Naive thymus-derived CD4-positive, alpha-beta T cell (primary cell): Measurements from ENCODE around the gene LITAFD. TPM values are rescaled to one million over a fixed set of nuclear protein-coding genes. Genes with fewer than 3 reads are reported as not detected.
A peak's percentile ranks its signal among the peaks of the same experiment; 100 is the strongest.
"Not testable (repeated sequence)": the region's sequence is repeated elsewhere in the genome, so short reads cannot be mapped to it uniquely, and the experiment has no call there.

Experiments used
- ATAC-seq: fragments of 150-1000 bp; cut with Tn5 transposase; 2 replicates; pipeline ENCODE4 v1.10.0; 2021; ENCODE audit warnings: mild to moderate bottlenecking, moderate library complexity
- CTCF ChIA-PET: fragments of 350-600 bp; sonication (Branson Sonifier 250); formaldehyde crosslinking; loops from one replicate; lab custom pipeline; 2021; ENCODE audit warnings: antibody characterized with exemption; lab: Charles Lee
- POLR2A ChIA-PET: fragments of 350-600 bp; sonication (Branson Sonifier 250); formaldehyde crosslinking; loops from one replicate; lab custom pipeline; 2021; ENCODE audit warnings: antibody characterized with exemption, inconsistent platforms; lab: Charles Lee
- DNase-seq, 9 donors: peaks; one replicate each; pipeline versions ENCODE4 v3.0.0 to v3.0.0-alpha.2; 2020 to 2022; ENCODE audit warnings: mixed read lengths in 1 of 9
- H3K27ac ChIP-seq: one replicate; pipeline ENCODE4 v1.7.0; 2013; ENCODE audit warnings: mild to moderate bottlenecking, low read depth, low read length, moderate library complexity
- H3K27me3 ChIP-seq, 2 donors: one replicate each; pipeline ENCODE4 v1.7.0; 2013; ENCODE audit warnings: low read length in 2 of 2, mild to moderate bottlenecking in 2 of 2, moderate library complexity in 2 of 2; ENCODE audit not compliant: control insufficient read depth in 2 of 2, insufficient read depth in 2 of 2
- H3K36me3 ChIP-seq, 3 experiments: 1 replicate in 2 of 3; 2 replicates in 1 of 3; pipeline ENCODE4 v1.7.0; 2013; ENCODE audit warnings: low read length in 3 of 3, mild to moderate bottlenecking in 3 of 3, moderate library complexity in 1 of 3; ENCODE audit not compliant: insufficient read depth in 3 of 3, control insufficient read depth in 2 of 3
- H3K4me1 ChIP-seq, 2 donors: one replicate each; pipeline ENCODE4 v1.7.0; 2013; ENCODE audit warnings: low read length in 2 of 2, mild to moderate bottlenecking in 2 of 2, moderate library complexity in 1 of 2; ENCODE audit not compliant: control insufficient read depth in 2 of 2, insufficient read depth in 2 of 2
- H3K4me3 ChIP-seq: 2 replicates; pipeline ENCODE4 v1.7.0; 2013; ENCODE audit warnings: mild to moderate bottlenecking, low read length
- H3K9me3 ChIP-seq, 3 experiments: 1 replicate in 2 of 3; 2 replicates in 1 of 3; pipeline ENCODE4 v1.7.0; 2013; ENCODE audit warnings: low read length in 3 of 3; ENCODE audit not compliant: control insufficient read depth in 2 of 3
- H3K27ac Mint-ChIP-seq, 9 donors: one replicate each; pipeline ENCODE4 v1.8.0; 2020 to 2022; ENCODE audit warnings: mixed read lengths in 9 of 9, mild to moderate bottlenecking in 8 of 9, moderate library complexity in 5 of 9, inconsistent platforms in 2 of 9
- H3K27me3 Mint-ChIP-seq, 5 donors: one replicate each; pipeline ENCODE4 v1.8.0; 2021 to 2022; ENCODE audit warnings: mixed read lengths in 5 of 5, mild to moderate bottlenecking in 1 of 5
- H3K36me3 Mint-ChIP-seq, 5 donors: one replicate each; pipeline ENCODE4 v1.8.0; 2020 to 2022; ENCODE audit warnings: mixed read lengths in 5 of 5, mild to moderate bottlenecking in 3 of 5, inconsistent platforms in 1 of 5
- H3K4me1 Mint-ChIP-seq, 7 donors: one replicate each; pipeline ENCODE4 v1.8.0; 2020 to 2022; ENCODE audit warnings: mixed read lengths in 7 of 7, mild to moderate bottlenecking in 3 of 7, inconsistent platforms in 1 of 7
- H3K4me3 Mint-ChIP-seq, 10 donors: one replicate each; pipeline ENCODE4 v1.8.0; 2020 to 2022; ENCODE audit warnings: mild to moderate bottlenecking in 10 of 10, mixed read lengths in 10 of 10, moderate library complexity in 6 of 10, inconsistent platforms in 2 of 10
- H3K9me3 Mint-ChIP-seq, 11 donors: one replicate each; pipeline ENCODE4 v1.8.0; 2020 to 2022; ENCODE audit warnings: mixed read lengths in 11 of 11, mild to moderate bottlenecking in 4 of 11, inconsistent platforms in 1 of 11, moderate library complexity in 1 of 11
- intact Hi-C, 2 donors: fragments of 100-400 bp; cut with micrococcal nuclease; formaldehyde crosslinking; loops; one replicate each; pipeline ENCODE4 v1.15.1; 2023
- polyA plus RNA-seq, 2 donors: library from polyadenylated mRNA; unstranded; fragments of 300-500 nt; fragmentation: Illumina TruSeq; gene quantifications; one replicate each; pipeline ENCODE4 v1.2.3, GENCODE V29; 2021
- total RNA-seq, 6 experiments: library from RNA in 5 of 6; stranded (reverse) in 5 of 6; gene quantifications; 1 replicate in 5 of 6; 2 replicates in 1 of 6; pipeline ENCODE4 v1.2.3 and lab custom pipeline; 2021 to 2026

Gene LITAFD
- not detected for total RNA-seq
- not detected for polyA plus RNA-seq
- total RNA-seq (lab: John Stamatoyannopoulos, UW), result not detected

- Histone ChIP-seq H3K27me3 (no peaks in the 10 kb centered on the region), H3K36me3 (no peaks in the 10 kb centered on the region), H3K4me3 (no peak within 1 kb of the TSS), H3K27ac (no peak within 1 kb of the TSS), H3K9me3 (no peaks in the 10 kb centered on the region), H3K4me1 (no peaks in the 10 kb centered on the region)
- H3K9me3 Mint-ChIP-seq, result no peaks in the 10 kb centered on the region
- H3K36me3 Mint-ChIP-seq, result peaks cover 0 to under 1% (median 0%) of the 10 kb centered on the region in 5 donors
- intact Hi-C loops, result no loop called here
- ATAC-seq (no peak), DNase-seq (no peak)
- ChIA-PET CTCF (interaction anchor here (0.6 to 3.2 kb wide), 5 partner anchors 59 to 314 kb away, joined by 3 to 26 read pairs (median 3); no protein-coding TSS in a partner anchor), POLR2A (no interaction called here)
- H3K4me3 Mint-ChIP-seq, result peak within 1 kb of the TSS in 1 of 10 donors; percentile 12
- H3K27ac Mint-ChIP-seq, result peak within 1 kb of the TSS in 1 of 9 donors; percentile 25
- peaks cover 9 to 18% (median 13%) of the 10 kb centered on the region in 7 donors for H3K4me1 Mint-ChIP-seq
- H3K27me3 Mint-ChIP-seq, result peaks cover 0 to 10% (median 7%) of the 10 kb centered on the region in 5 donors
These were observed at the start of gene LITAFD for GRCh38 chr16:8882041-8882617. TSS of gene LITAFD (plus strand) at chr16:8882351. CDS start at chr16:8884356, 2,005 bp downstream.

- ATAC-seq, result no peak
- CTCF ChIA-PET, result no interaction called here
- no peaks in the 10 kb centered on the region for H3K9me3 Mint-ChIP-seq
- peaks cover 0 to 24% (median 11%) of the 10 kb centered on the region in 7 donors for H3K4me1 Mint-ChIP-seq
- H3K9me3 ChIP-seq, result no peaks in the 10 kb centered on the region
- POLR2A ChIA-PET, result no interaction called here
- no peaks in the 10 kb centered on the region for H3K4me1 ChIP-seq
- peaks cover 0 to 36% (median 0%) of the 10 kb centered on the region in 3 experiments for H3K36me3 ChIP-seq
- intact Hi-C loops, result no loop called here
- no peak for DNase-seq
- H3K4me3 Mint-ChIP-seq, result no peak overlapping the region
- H3K27ac Mint-ChIP-seq, result peak overlapping the region in 4 of 9 donors; percentile 51 to 74 (median 58)
- no peak overlapping the region for H3K27ac ChIP-seq
- H3K27me3 Mint-ChIP-seq, result no peaks in the 10 kb centered on the region
- no peaks in the 10 kb centered on the region for H3K27me3 ChIP-seq
- no peak overlapping the region for H3K4me3 ChIP-seq
- H3K36me3 Mint-ChIP-seq, result peaks cover 0 to 27% (median 7%) of the 10 kb centered on the region in 5 donors
These were observed 49.4 kb upstream of the LITAFD start for GRCh38 chr16:8832717-8833105.

- H3K27me3 ChIP-seq, H3K9me3 Mint-ChIP-seq, POLR2A ChIA-PET: not testable (repeated sequence)
These were observed 45.4 kb upstream of the LITAFD start for GRCh38 chr16:8836797-8837196.

GRCh38 chr16:8837594-8837993, 44.6 kb upstream of the LITAFD start:
- H3K4me3 Mint-ChIP-seq, H3K27ac ChIP-seq, DNase-seq, H3K9me3 ChIP-seq, H3K36me3 ChIP-seq, H3K36me3 Mint-ChIP-seq, H3K27ac Mint-ChIP-seq, H3K27me3 ChIP-seq, CTCF ChIA-PET, intact Hi-C loops, H3K4me3 ChIP-seq, POLR2A ChIA-PET, H3K27me3 Mint-ChIP-seq, H3K4me1 ChIP-seq, H3K9me3 Mint-ChIP-seq, ATAC-seq: not testable (repeated sequence)
- H3K4me1 Mint-ChIP-seq, result peaks cover 5 to 18% (median 8%) of the 10 kb centered on the region in 7 donors

More at GRCh38 chr16:8836797-8837196, 45.4 kb upstream of the LITAFD start:
- peaks cover under 1 to 20% (median 10%) of the 10 kb centered on the region in 7 donors for H3K4me1 Mint-ChIP-seq
- H3K27ac ChIP-seq, H3K9me3 ChIP-seq, ATAC-seq, CTCF ChIA-PET, H3K27me3 Mint-ChIP-seq, H3K4me3 Mint-ChIP-seq, H3K4me3 ChIP-seq, intact Hi-C loops, H3K4me1 ChIP-seq, H3K36me3 Mint-ChIP-seq, H3K27ac Mint-ChIP-seq, DNase-seq: not testable (repeated sequence)
- peaks cover 0 to 11% (median 0%) of the 10 kb centered on the region in 3 experiments for H3K36me3 ChIP-seq

GRCh38 chr16:8842016-8842415, 40.1 kb upstream of the LITAFD start:
- H3K4me3 Mint-ChIP-seq, H3K36me3 Mint-ChIP-seq, H3K9me3 Mint-ChIP-seq, POLR2A ChIA-PET, ATAC-seq, intact Hi-C loops, H3K27me3 ChIP-seq, DNase-seq, H3K4me1 ChIP-seq, H3K36me3 ChIP-seq, H3K9me3 ChIP-seq, H3K4me3 ChIP-seq, H3K27me3 Mint-ChIP-seq, CTCF ChIA-PET, H3K27ac ChIP-seq: not testable (repeated sequence)
- Mint-ChIP-seq H3K27ac (peak overlapping the region in 6 of 9 donors; percentile 3 to 60 (median 20)), H3K4me1 (peaks cover 5 to 33% (median 15%) of the 10 kb centered on the region in 7 donors)

- peaks cover 0 to 11% (median 0%) of the 10 kb centered on the region in 3 experiments for H3K36me3 ChIP-seq
- H3K9me3 Mint-ChIP-seq, DNase-seq, H3K4me3 ChIP-seq, CTCF ChIA-PET, H3K36me3 Mint-ChIP-seq, ATAC-seq, POLR2A ChIA-PET, H3K9me3 ChIP-seq, H3K4me3 Mint-ChIP-seq, H3K27ac ChIP-seq, H3K4me1 ChIP-seq, H3K27me3 Mint-ChIP-seq, intact Hi-C loops, H3K27me3 ChIP-seq: not testable (repeated sequence)
- peaks cover 5 to 33% (median 15%) of the 10 kb centered on the region in 7 donors for H3K4me1 Mint-ChIP-seq
- H3K27ac Mint-ChIP-seq, result peak overlapping the region in 5 of 9 donors; percentile 24 to 82 (median 47)
These were observed 38.9 kb upstream of the LITAFD start for GRCh38 chr16:8843296-8843695.
